Measurements from ENCODE around the gene SPATA6L.
"Not testable (repeated sequence)": the region's sequence is repeated elsewhere in the genome, so short reads cannot be mapped to it uniquely, and the experiment has no call there.

The SPATA6L gene

DNA sequence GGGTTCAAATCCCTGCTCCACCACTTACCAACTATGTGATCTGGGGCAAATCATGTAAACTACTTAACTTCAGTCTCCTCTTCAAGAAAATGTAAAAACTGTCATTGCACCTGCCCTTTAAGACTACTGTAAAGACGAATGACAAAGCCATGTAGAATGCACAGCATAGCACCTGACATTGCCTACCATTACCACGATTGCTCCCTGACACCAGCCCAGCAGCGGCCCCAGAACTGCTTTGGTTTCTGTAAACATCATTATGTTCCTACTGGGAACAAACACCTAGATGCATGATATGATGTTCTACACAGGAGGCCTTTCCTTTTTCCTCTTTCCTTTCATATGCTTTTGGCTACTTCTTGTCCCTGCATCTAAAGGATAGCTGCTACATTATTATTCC is 27.3 kb downstream of the SPATA6L start:
- no peaks in the 10 kb centered on the region for H3K36me3 ChIP-seq
- TF ChIP-seq Cebpa-rat (IDR thresholded peaks at IDR 0.05) = no peak
- no peak overlapping the region for H3K9ac ChIP-seq
- H3K27me3 ChIP-seq = no peaks in the 10 kb centered on the region
- H3K4me3 ChIP-seq = no peak overlapping the region
- no peaks in the 10 kb centered on the region for H3K9me3 ChIP-seq (replicated peaks in 1 of 11)
- no peaks in the 10 kb centered on the region for H4K20me1 ChIP-seq
- no peak overlapping the region for H3K4me2 ChIP-seq
- peaks cover 0 to 5% (median 0%) of the 10 kb centered on the region in 10 experiments; a peak in 2 of 20 replicates for H3K4me1 ChIP-seq
- no peak overlapping the region for H3K27ac ChIP-seq

DNA sequence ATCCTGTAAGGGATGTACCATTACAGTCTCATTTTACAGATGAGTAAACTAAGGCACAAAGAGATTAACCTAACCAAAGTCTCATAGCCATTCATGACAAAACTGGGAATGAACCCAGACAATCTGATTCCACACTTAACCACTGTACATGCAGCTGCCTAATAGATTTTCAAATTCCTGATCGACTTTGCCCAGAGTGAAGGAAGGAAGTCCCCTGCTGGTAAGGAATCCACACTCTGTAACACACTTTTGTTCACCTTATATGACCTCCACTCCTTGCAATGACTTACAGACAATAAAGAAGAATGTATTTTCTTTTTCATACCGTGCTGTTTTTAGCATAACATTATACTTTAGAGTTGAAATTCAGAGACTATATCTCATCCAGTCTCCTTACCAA is 35.4 kb downstream of the SPATA6L start:
- Histone ChIP-seq H3K27me3 (no peaks in the 10 kb centered on the region), H3K36me3 (no peaks in the 10 kb centered on the region), H3K9me3 (replicated peaks in 1 of 11) (no peaks in the 10 kb centered on the region), H4K20me1 (no peaks in the 10 kb centered on the region), H3K4me1 (no peaks in the 10 kb centered on the region), H3K27ac (no peak overlapping the region), H3K4me2 (no peak overlapping the region), H3K4me3 (no peak overlapping the region), H3K9ac (no peak overlapping the region)
- TF ChIP-seq Cebpa-rat (IDR thresholded peaks at IDR 0.05) = no peak

DNA sequence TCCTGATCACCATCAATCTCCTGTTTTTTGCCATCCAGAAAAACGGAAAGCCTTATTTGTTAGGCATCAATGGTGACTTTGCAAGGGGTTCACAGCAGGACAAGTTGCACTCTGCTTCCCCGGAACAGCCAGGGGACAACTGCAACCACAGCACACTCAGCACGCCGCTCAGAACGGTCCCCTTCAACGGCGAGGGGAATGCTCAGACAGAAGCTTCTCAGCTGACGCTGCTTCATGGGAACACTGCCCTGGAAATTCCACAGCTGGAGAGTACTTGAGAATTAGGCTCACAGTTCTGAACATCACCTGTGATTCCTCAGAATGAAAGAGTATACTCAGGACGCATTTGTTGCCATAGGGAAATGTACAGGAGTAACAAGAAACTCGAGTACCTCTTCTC is 44.3 kb downstream of the SPATA6L start:
- H3K4me2 ChIP-seq = no peak overlapping the region
- no peaks in the 10 kb centered on the region for H3K4me1 ChIP-seq
- H3K27me3 ChIP-seq = no peaks in the 10 kb centered on the region
- no peak overlapping the region for H3K27ac ChIP-seq
- H3K9ac ChIP-seq = no peak overlapping the region
- TF ChIP-seq Cebpa-rat (IDR thresholded peaks at IDR 0.05) = no peak
- H3K36me3 ChIP-seq = no peaks in the 10 kb centered on the region
- H3K4me3 ChIP-seq = no peak overlapping the region
- no peaks in the 10 kb centered on the region for H4K20me1 ChIP-seq
- no peaks in the 10 kb centered on the region for H3K9me3 ChIP-seq (replicated peaks in 1 of 11)

DNA sequence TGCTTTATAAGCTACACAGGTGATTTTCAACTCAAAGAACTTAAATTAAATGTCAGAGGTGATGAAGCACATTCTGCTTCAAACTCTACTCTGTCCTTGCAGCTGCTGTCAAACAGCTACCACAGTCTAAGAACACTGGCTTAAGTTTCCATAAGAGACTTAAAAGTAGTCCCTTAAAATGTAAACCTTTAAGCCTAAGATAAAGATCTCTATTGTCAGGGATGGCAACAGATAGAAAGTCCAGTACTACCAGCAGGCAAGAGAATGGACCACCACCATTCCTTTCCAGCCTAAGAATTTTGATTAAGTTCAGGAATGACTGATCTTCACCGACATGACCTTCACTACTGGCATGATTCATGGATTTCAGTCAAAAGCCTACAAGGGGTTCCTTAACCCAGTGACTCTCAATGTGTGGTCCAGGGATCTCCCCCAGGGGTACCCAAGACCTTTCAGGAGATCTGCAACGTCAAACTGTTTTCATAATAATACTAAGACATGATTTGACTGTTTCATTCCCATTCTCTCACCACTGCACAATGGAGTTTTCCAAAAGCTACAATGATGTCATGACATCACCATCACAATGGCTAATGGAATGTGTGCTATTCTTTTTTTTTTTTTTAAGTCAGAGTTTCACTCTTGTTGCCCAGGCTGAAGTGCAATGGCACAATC is 45.3 kb downstream of the SPATA6L start:
- Histone ChIP-seq H3K4me3 (no peak overlapping the region), H4K20me1 (no peaks in the 10 kb centered on the region), H3K36me3 (no peaks in the 10 kb centered on the region), H3K27me3 (no peaks in the 10 kb centered on the region), H3K4me2 (no peak overlapping the region), H3K4me1 (no peaks in the 10 kb centered on the region), H3K27ac (no peak overlapping the region), H3K9me3 (replicated peaks in 1 of 11) (no peaks in the 10 kb centered on the region), H3K9ac (no peak overlapping the region)
- TF ChIP-seq Cebpa-rat (IDR thresholded peaks at IDR 0.05) = no peak

DNA sequence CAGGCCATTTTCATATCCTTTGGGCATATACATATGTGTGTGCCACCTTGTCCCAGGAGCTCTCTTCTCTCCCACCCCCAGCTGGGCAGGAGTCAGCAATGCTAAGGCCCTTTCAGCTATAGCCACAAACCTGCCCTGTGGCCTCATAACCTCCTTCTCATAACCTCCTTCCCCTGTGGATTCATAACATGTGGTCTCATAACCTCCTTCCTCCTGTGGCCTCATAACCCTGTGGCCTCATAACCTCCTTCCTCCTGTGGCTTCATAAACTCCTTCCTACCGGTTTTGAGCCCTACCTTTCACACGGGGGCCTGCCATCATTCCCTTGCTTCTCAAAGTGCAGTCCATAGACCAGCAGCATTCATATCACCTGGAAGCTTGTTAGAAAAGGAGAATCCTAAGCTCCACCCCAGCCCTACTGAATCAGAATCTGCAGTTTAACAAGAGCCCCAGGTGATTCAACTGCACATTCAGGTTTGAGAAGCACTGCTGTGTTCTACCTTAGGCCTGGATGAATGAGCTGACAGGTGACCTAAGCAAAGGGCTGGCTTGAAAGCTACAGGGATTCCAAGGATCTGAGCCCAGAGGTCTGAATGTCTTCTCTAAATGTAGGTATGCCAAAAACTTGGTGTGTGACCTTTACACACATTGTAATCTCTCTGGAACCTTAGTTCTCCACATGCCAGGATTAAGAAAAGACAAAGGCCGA is 46.1 kb downstream of the SPATA6L start:
- Histone ChIP-seq H3K36me3 (no peaks in the 10 kb centered on the region), H3K9me3 (replicated peaks in 1 of 11) (no peaks in the 10 kb centered on the region), H3K4me2 (no peak overlapping the region; a peak in 1 of 22 replicates), H3K9ac (no peak overlapping the region), H3K4me1 (no peaks in the 10 kb centered on the region), H3K4me3 (no peak overlapping the region), H4K20me1 (no peaks in the 10 kb centered on the region), H3K27ac (no peak overlapping the region), H3K27me3 (no peaks in the 10 kb centered on the region)
- no peak for TF ChIP-seq Cebpa-rat (IDR thresholded peaks at IDR 0.05)

DNA sequence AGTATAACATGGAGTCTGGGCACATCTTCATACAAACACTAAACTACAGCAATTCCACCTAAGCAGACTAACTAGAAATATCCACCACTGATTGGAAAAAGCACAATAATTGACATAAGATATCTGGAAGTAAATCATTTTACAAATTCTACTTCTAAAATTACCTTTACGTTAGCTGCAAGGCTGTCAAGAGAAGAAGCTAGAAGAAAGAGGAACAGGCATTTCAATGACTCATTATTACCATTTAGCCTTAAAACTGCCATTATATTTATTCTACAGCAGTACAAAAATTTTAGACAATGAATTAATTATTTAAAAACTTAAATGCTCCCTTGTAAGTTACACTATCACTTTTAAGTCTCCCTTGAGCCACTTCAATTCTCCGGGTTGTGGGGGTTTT is 47.6 kb downstream of the SPATA6L start:
- Histone ChIP-seq H3K4me1 (no peaks in the 10 kb centered on the region), H3K9me3 (replicated peaks in 1 of 11) (no peaks in the 10 kb centered on the region), H3K4me2 (no peak overlapping the region), H3K36me3 (no peaks in the 10 kb centered on the region), H3K27ac (no peak overlapping the region), H3K27me3 (no peaks in the 10 kb centered on the region), H3K9ac (no peak overlapping the region), H3K4me3 (no peak overlapping the region), H4K20me1 (no peaks in the 10 kb centered on the region)
- TF ChIP-seq Cebpa-rat (IDR thresholded peaks at IDR 0.05) = no peak

DNA sequence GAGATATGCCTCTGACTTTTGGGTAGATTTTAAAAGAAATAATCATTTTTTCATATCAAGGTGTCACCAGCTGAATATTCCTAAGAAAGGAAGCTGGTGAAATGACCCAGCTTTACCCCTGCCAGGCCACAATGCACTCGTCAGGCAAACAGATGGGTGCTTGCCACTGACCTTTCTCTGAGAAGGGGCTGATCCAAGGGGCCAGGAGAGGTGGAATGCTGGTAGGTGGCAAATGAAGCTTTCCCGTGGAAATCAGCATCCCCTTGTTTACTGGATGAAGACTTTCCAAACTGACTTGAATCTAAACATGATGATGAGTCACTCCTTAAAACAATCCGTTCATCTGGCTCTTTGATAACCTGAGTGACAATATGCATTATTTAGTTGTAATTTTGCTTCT is 48.5 kb downstream of the SPATA6L start:
- Histone ChIP-seq H3K9me3 (replicated peaks in 1 of 11) (no peaks in the 10 kb centered on the region), H3K36me3 (no peaks in the 10 kb centered on the region), H3K9ac (no peak overlapping the region), H4K20me1 (no peaks in the 10 kb centered on the region), H3K4me2 (no peak overlapping the region), H3K4me1 (no peaks in the 10 kb centered on the region), H3K27me3 (no peaks in the 10 kb centered on the region), H3K4me3 (no peak overlapping the region), H3K27ac (no peak overlapping the region)
- TF ChIP-seq Cebpa-rat (IDR thresholded peaks at IDR 0.05) = no peak

DNA sequence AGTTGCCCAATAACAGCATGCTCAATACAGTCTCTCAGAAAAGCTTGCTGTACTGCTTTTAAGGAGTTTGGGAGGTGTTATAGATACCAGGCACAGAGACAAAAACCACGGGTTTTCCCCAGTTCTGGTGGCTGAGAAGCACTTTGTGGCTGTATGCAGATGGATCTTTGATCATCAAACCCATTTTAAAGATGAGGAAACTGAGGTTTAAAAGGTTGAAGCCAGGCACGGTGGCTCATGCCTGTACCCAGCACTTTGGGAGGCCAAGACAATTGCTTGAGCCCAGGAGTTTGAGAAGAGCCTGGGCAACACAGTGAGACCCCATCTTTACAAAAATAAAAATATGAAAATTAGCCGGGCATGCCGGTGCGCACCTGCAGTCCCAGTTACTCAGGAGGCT is 50.5 kb downstream of the SPATA6L start:
- no peaks in the 10 kb centered on the region for H4K20me1 ChIP-seq
- H3K4me2 ChIP-seq = no peak overlapping the region
- H3K4me3 ChIP-seq = no peak overlapping the region
- no peaks in the 10 kb centered on the region for H3K27me3 ChIP-seq
- H3K36me3 ChIP-seq = no peaks in the 10 kb centered on the region
- H3K4me1 ChIP-seq = no peaks in the 10 kb centered on the region
- H3K27ac ChIP-seq = no peak overlapping the region
- TF ChIP-seq Cebpa-rat (IDR thresholded peaks at IDR 0.05) = no peak
- H3K9ac ChIP-seq = no peak overlapping the region
- no peaks in the 10 kb centered on the region for H3K9me3 ChIP-seq (replicated peaks in 1 of 11)

DNA sequence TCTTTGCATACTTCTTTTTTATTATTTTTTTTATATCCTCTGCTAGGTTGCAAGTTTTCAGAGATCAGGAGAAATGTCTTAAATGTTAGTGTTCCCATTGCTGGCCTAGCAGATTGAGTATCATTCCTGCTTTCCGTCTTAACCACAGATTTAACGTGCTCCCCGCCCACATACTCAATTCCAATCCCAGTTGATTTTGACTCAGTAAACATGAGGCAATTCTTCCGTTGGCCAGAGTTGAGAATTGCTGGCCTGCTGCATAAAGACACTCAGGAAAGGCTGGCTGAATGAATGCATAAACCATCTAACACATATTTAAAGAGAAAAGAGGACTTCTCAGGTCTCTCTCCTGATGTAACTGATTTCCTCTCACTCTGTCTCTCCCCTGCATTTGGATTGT is 51.0 kb downstream of the SPATA6L start:
- Histone ChIP-seq H3K36me3 (no peaks in the 10 kb centered on the region), H3K9me3 (replicated peaks in 1 of 11) (no peaks in the 10 kb centered on the region), H3K9ac (no peak overlapping the region), H3K27me3 (no peaks in the 10 kb centered on the region), H3K4me1 (no peaks in the 10 kb centered on the region), H3K4me3 (no peak overlapping the region), H3K27ac (no peak overlapping the region), H4K20me1 (no peaks in the 10 kb centered on the region), H3K4me2 (no peak overlapping the region)
- no peak for TF ChIP-seq Cebpa-rat (IDR thresholded peaks at IDR 0.05)

DNA sequence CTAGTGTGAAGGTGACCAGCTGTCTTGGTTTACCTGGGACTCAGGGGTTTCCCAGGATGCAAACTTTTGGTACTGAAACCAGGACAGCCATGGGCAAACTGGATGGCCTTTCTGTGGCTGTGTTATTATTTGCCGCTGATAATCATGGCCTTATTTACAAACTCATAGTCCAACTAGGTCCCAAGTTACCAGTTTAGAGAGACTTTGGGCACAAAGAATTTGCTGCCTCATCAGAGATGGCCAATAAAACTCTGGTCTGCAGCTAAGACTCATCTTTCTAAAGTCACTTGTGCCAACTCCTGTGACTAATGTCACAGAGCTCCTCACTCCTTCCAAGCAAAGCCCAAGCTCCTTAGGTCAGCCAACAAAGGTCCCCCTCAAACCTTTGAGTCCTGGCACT is 51.7 kb downstream of the SPATA6L start:
- H3K9ac ChIP-seq = no peak overlapping the region
- no peak overlapping the region for H3K4me2 ChIP-seq
- no peaks in the 10 kb centered on the region for H3K9me3 ChIP-seq (replicated peaks in 1 of 11)
- H3K4me3 ChIP-seq = no peak overlapping the region
- H4K20me1 ChIP-seq = no peaks in the 10 kb centered on the region
- TF ChIP-seq Cebpa-rat (IDR thresholded peaks at IDR 0.05) = no peak
- H3K4me1 ChIP-seq = no peaks in the 10 kb centered on the region
- no peaks in the 10 kb centered on the region for H3K27me3 ChIP-seq
- no peak overlapping the region for H3K27ac ChIP-seq
- H3K36me3 ChIP-seq = no peaks in the 10 kb centered on the region

DNA sequence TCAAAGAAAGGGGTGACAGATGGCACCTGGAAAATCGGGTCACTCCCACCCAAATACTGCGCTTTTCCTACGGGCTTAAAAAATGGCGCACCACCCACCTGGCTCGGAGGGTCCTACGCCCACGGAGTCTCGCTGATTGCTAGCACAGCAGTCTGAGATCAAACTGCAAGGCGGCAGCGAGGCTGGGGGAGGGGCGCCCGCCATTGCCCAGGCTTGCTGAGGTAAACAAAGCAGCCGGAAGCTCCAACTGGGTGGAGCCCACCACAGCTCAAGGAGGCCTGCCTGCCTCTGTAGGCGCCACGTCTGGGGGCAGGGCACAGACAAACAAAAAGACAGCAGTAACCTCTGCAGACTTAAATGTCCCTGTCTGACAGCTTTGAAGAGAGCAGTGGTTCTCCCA is 60.2 kb downstream of the SPATA6L start:
- H3K4me2 ChIP-seq; H3K36me3 ChIP-seq; H4K20me1 ChIP-seq; H3K27ac ChIP-seq; H3K27me3 ChIP-seq; H3K4me1 ChIP-seq; H3K9ac ChIP-seq; H3K4me3 ChIP-seq; H3K9me3 ChIP-seq (replicated peaks in 1 of 11): not testable (repeated sequence)

All from BLaER1 treated with 17β-estradiol and CSF1 and Interleukin-3, amounts not matched to agents 10 nM and 100 nM (cell line).